ENCODE results near the gene POTEB.
"Not testable (repeated sequence)": the region's sequence is repeated elsewhere in the genome, so short reads cannot be mapped to it uniquely, and the experiment has no call there.

DNA sequence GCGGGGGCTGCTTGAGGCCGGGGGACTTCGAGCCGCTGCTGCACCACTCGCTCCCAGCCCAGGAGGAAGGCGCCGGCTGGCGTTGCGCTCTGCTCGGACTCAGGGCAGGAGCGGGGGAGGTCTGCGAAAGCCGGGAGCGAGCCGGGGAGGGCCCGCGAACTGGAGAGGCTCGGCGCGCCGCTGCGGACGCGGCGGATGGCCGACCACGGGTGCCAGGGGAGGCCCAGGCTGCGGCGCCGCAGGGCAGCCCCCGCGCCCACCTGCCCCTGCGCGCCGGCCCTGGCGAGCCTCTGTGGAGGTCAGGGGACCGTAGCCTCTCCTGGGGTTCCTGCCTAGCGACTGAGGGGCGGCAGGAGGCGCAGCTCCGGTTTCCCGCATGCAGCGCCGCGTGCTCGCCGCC is 12.0 kb upstream of the POTEB start:
- TF ChIP-seq, protein P1, sequence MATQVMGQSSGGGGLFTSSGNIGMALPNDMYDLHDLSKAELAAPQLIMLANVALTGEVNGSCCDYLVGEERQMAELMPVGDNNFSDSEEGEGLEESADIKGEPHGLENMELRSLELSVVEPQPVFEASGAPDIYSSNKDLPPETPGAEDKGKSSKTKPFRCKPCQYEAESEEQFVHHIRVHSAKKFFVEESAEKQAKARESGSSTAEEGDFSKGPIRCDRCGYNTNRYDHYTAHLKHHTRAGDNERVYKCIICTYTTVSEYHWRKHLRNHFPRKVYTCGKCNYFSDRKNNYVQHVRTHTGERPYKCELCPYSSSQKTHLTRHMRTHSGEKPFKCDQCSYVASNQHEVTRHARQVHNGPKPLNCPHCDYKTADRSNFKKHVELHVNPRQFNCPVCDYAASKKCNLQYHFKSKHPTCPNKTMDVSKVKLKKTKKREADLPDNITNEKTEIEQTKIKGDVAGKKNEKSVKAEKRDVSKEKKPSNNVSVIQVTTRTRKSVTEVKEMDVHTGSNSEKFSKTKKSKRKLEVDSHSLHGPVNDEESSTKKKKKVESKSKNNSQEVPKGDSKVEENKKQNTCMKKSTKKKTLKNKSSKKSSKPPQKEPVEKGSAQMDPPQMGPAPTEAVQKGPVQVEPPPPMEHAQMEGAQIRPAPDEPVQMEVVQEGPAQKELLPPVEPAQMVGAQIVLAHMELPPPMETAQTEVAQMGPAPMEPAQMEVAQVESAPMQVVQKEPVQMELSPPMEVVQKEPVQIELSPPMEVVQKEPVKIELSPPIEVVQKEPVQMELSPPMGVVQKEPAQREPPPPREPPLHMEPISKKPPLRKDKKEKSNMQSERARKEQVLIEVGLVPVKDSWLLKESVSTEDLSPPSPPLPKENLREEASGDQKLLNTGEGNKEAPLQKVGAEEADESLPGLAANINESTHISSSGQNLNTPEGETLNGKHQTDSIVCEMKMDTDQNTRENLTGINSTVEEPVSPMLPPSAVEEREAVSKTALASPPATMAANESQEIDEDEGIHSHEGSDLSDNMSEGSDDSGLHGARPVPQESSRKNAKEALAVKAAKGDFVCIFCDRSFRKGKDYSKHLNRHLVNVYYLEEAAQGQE (IDR thresholded peaks at IDR 0.05) = not testable (repeated sequence)
- TF ChIP-seq, protein P2, sequence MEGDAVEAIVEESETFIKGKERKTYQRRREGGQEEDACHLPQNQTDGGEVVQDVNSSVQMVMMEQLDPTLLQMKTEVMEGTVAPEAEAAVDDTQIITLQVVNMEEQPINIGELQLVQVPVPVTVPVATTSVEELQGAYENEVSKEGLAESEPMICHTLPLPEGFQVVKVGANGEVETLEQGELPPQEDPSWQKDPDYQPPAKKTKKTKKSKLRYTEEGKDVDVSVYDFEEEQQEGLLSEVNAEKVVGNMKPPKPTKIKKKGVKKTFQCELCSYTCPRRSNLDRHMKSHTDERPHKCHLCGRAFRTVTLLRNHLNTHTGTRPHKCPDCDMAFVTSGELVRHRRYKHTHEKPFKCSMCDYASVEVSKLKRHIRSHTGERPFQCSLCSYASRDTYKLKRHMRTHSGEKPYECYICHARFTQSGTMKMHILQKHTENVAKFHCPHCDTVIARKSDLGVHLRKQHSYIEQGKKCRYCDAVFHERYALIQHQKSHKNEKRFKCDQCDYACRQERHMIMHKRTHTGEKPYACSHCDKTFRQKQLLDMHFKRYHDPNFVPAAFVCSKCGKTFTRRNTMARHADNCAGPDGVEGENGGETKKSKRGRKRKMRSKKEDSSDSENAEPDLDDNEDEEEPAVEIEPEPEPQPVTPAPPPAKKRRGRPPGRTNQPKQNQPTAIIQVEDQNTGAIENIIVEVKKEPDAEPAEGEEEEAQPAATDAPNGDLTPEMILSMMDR (IDR thresholded peaks at IDR 0.05; ENCODE audit: low read depth, low read length, missing input control) = not testable (repeated sequence)
- not testable (repeated sequence) for TF ChIP-seq JUND (IDR thresholded peaks at IDR 0.05); YY1 (IDR thresholded peaks at IDR 0.05); RXRA (IDR thresholded peaks at IDR 0.05); GABPA (IDR thresholded peaks at IDR 0.05 in 1 of 2, conservative IDR thresholded peaks at IDR 0.05 in 1 of 2); TAF1 (conservative IDR thresholded peaks at IDR 0.05); HNF4G (IDR thresholded peaks at IDR 0.05); RAD21 (IDR thresholded peaks at IDR 0.05); FOXA2 (IDR thresholded peaks at IDR 0.05); ZBTB33 (IDR thresholded peaks at IDR 0.05)
- TF ChIP-seq, protein P3, sequence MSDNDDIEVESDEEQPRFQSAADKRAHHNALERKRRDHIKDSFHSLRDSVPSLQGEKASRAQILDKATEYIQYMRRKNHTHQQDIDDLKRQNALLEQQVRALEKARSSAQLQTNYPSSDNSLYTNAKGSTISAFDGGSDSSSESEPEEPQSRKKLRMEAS (IDR thresholded peaks at IDR 0.05) = not testable (repeated sequence)
- TF ChIP-seq, protein P4, sequence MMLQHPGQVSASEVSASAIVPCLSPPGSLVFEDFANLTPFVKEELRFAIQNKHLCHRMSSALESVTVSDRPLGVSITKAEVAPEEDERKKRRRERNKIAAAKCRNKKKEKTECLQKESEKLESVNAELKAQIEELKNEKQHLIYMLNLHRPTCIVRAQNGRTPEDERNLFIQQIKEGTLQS (IDR thresholded peaks at IDR 0.05) = not testable (repeated sequence)
